Gastroesophageal sphincter (tissue), 4 donors: ENCODE data around the gene FGF1. TPM values are rescaled to one million over a fixed set of nuclear protein-coding genes. Genes with fewer than 3 reads are reported as not detected.

ENCODE experiments used
- ATAC-seq: fragments of 150-250 bp; one replicate; pipeline ENCODE4 v1.9.1; 2016; ENCODE audit warnings: mild to moderate bottlenecking, moderate library complexity
- H3K27ac ChIP-seq, 4 donors: fragments of 200-600 bp; sonication (generic) in 3 of 4; 1 replicate in 3 of 4; 2 replicates in 1 of 4; pipeline ENCODE4 v1.5.1; 2016 to 2019
- H3K27me3 ChIP-seq: fragments of 200-600 bp; sonication (generic); one replicate; pipeline ENCODE4 v1.5.1; 2019
- H3K36me3 ChIP-seq, 2 donors: fragments of 200-600 bp; sonication (generic); one replicate each; pipeline ENCODE4 v1.5.1; 2019; ENCODE audit warnings: control low read depth in 1 of 2
- H3K4me1 ChIP-seq, 3 donors: fragments of 200-600 bp; sonication (generic); 1 replicate in 2 of 3; 2 replicates in 1 of 3; pipeline ENCODE4 v1.5.1; 2016 to 2019; ENCODE audit warnings: control low read depth in 2 of 3
- H3K4me3 ChIP-seq, 2 donors: fragments of 200-600 bp; sonication (generic); one replicate each; pipeline ENCODE4 v1.5.1; 2019; ENCODE audit warnings: mild to moderate bottlenecking in 1 of 2, moderate library complexity in 1 of 2
- H3K9me3 ChIP-seq, 3 donors: fragments of 200-600 bp; sonication (generic); one replicate each; pipeline ENCODE4 v1.5.1; 2017 to 2019; ENCODE audit warnings: control low read depth in 2 of 3
- EP300 ChIP-seq: sonication (generic); formaldehyde crosslinking; IDR thresholded peaks from one replicate; pipeline ENCODE4 v1.6.1; 2017; ENCODE audit warnings: antibody characterized with exemption, mild to moderate bottlenecking
- POLR2A ChIP-seq, 2 donors: fragments of 450-650 bp; IDR thresholded peaks; one replicate each; pipeline ENCODE4 v1.6.1; 2017; ENCODE audit warnings: antibody characterized with exemption in 2 of 2, mild to moderate bottlenecking in 2 of 2, moderate library complexity in 1 of 2
- POLR2AphosphoS5 ChIP-seq: sonication (generic); formaldehyde crosslinking; IDR thresholded peaks from one replicate; pipeline ENCODE4 v1.6.1; 2017; ENCODE audit warnings: antibody characterized with exemption
- WGBS, 2 donors: methylation state at CpG; one replicate each; pipeline ENCODE4 v1.1.5; 2018; ENCODE audit warnings: low coverage in 1 of 2; 5-methylcytosine and 5-hydroxymethylcytosine counted together
- total RNA-seq, 4 donors: library from RNA; depleted of rRNA; stranded (reverse); fragments of >200 nt; gene quantifications; one replicate each; pipeline ENCODE4 v1.1.0, GENCODE V29; 2016
- TF ChIP-seq, protein P1 (sequence below), 4 experiments: fragments of 200-600 bp in 2 of 4; fragments of 450-650 bp in 2 of 4; sonication (generic) in 1 of 4; IDR thresholded peaks; one replicate each; pipeline ENCODE4 v1.5.1; 2017 to 2019; ENCODE audit warnings: antibody characterized with exemption in 4 of 4, mild to moderate bottlenecking in 2 of 4, moderate library complexity in 2 of 4

The FGF1 gene
- total RNA-seq, 4 donors from 2014 or later: 0.16 to 4.2 (median 2.9) TPM

DNA sequence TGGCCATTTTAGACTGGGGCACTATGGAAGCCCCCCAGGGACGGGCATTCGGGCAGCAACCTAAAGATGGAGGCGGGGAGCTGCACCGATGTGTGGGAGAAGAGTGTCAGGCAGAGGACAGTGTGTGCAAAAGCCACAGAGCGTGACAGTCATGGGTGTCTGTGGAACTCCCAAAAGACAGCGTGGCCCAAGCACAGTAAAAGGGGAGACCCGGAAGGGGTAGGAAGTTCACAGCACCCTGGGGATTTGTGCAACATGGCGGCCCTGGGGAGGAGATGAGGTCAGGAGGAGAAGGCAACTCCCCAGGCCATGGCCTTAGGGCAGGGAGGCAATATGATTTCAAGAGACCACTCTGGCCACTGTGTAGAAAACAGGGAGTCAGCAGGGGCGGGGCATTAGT lies 38.9 kb upstream of the FGF1 start:
- Histone ChIP-seq H3K9me3 (no peaks in the 10 kb centered on the region), H3K4me3 (no peak overlapping the region), H3K4me1 (peaks cover 0 to 20% (median 0%) of the 10 kb centered on the region in 3 donors), H3K27me3 (peaks cover 4% of the 10 kb centered on the region), H3K27ac (no peak overlapping the region), H3K36me3 (no peaks in the 10 kb centered on the region)
- no peak for ATAC-seq
- 83 to 92% methylated on average over 3 to 8 of the region's 9 CpGs for WGBS, 2 donors
- TF ChIP-seq POLR2AphosphoS5 (no peak), POLR2A (IDR thresholded peaks at IDR 0.05) (no peak), EP300 (no peak)
- TF ChIP-seq, protein P1, sequence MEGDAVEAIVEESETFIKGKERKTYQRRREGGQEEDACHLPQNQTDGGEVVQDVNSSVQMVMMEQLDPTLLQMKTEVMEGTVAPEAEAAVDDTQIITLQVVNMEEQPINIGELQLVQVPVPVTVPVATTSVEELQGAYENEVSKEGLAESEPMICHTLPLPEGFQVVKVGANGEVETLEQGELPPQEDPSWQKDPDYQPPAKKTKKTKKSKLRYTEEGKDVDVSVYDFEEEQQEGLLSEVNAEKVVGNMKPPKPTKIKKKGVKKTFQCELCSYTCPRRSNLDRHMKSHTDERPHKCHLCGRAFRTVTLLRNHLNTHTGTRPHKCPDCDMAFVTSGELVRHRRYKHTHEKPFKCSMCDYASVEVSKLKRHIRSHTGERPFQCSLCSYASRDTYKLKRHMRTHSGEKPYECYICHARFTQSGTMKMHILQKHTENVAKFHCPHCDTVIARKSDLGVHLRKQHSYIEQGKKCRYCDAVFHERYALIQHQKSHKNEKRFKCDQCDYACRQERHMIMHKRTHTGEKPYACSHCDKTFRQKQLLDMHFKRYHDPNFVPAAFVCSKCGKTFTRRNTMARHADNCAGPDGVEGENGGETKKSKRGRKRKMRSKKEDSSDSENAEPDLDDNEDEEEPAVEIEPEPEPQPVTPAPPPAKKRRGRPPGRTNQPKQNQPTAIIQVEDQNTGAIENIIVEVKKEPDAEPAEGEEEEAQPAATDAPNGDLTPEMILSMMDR (IDR thresholded peaks at IDR 0.05): no peak

DNA sequence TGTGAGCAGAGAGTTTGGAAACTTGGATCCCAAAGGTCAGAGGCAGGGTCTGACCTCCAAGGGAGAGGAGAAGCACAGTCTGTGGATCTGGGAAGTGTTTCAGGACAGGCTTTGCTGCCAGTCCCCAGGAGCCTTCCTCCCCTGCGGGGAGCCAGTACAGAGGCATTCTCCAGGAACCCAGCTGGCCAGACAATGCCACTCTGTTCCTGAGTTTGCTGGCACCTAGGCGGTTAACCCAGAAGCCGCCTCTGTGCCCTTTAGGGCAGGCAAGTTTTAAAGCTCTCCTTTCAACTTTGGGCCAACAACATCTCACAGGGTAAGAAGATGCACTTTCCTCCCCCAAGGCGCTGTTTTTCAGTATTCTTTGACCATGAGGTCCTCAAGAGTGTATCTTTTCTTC lies 37.0 kb upstream of the FGF1 start:
- Histone ChIP-seq H3K4me3 (no peak overlapping the region), H3K36me3 (no peaks in the 10 kb centered on the region), H3K27me3 (peaks cover 4% of the 10 kb centered on the region), H3K4me1 (peaks cover 0 to 24% (median 0%) of the 10 kb centered on the region in 3 donors), H3K9me3 (no peaks in the 10 kb centered on the region), H3K27ac (no peak overlapping the region)
- no peak for TF ChIP-seq EP300
- TF ChIP-seq, protein P1 (IDR thresholded peaks at IDR 0.05): no peak
- TF ChIP-seq POLR2A (IDR thresholded peaks at IDR 0.05): no peak
- TF ChIP-seq POLR2AphosphoS5: no peak
- WGBS, 2 donors: 82% methylated on average over 3 of the region's 4 CpGs; no CpG with 5 or more reads in 1 of the 2 donors
- no peak for ATAC-seq

DNA sequence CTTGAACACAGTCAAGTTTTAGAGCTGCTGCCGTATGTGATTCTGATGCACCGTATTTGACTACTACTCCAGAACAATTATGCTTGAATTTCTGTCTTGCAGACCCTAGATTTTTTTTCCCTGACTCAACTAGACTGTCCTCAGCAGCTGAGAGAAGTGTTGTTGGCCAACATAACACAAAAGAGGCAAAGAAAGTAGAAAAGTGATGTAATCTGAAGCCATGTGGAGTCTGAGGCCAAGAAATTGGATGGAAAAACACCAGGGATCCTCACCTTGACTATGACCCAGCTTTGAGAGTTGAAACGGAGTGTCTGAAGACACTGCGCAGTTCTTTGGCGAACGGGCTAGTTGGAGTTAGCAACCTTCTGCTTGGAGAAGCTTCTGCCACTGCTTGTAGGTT lies 36.3 kb upstream of the FGF1 start:
- 80 to 85% methylated on average over 1 to 6 of the region's 6 CpGs for WGBS, 2 donors
- ATAC-seq: no peak
- Histone ChIP-seq H3K27ac (no peak overlapping the region), H3K27me3 (peaks cover 4% of the 10 kb centered on the region), H3K36me3 (no peaks in the 10 kb centered on the region), H3K4me1 (peaks cover 3 to 31% (median 6%) of the 10 kb centered on the region in 3 donors), H3K4me3 (no peak overlapping the region), H3K9me3 (no peaks in the 10 kb centered on the region)
- no peak for TF ChIP-seq POLR2AphosphoS5
- TF ChIP-seq POLR2A (IDR thresholded peaks at IDR 0.05): no peak
- TF ChIP-seq, protein P1 (IDR thresholded peaks at IDR 0.05): no peak
- TF ChIP-seq EP300: no peak

DNA sequence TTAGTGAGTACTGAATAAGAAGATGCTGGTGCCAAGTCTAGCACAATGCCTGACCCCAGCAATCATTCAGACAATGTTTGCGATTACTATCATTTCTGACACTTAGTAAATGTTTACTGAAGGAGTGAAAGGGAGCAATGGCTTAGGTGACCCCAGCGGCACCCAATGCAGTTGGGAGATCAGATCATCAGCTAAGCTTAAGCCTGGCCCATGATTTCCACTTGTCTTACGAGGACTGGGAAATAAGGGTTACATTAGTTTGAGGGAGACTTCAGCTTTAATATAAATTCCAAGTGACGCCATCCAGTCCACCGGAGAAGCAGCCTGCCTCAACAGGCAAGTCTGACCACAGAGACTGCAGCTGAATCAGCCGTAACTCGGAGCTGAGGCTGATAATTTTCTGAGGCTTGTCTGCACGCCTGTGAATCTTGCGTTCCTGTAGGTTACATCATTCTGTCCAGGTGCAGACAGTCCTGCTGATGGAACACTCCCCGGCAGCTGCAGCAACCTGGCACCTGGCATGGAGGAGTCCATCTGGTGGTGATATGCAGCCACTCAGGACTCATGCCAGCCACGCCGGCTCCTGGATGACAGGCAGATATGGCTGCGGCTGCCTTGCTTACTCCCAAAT lies 34.9 kb upstream of the FGF1 start:
- peaks cover 4 to 29% (median 7%) of the 10 kb centered on the region in 3 donors for H3K4me1 ChIP-seq

More for the DNA sequence above, 34.9 kb upstream of the FGF1 start:
- 73 to 77% methylated on average over 7 of the region's 13 CpGs for WGBS, 2 donors
- no peak overlapping the region for H3K27ac ChIP-seq
- TF ChIP-seq POLR2AphosphoS5 (no peak), POLR2A (IDR thresholded peaks at IDR 0.05) (no peak), EP300 (no peak)
- TF ChIP-seq, protein P1 (IDR thresholded peaks at IDR 0.05): no peak
- no peaks in the 10 kb centered on the region for H3K36me3 ChIP-seq
- peaks cover 4% of the 10 kb centered on the region for H3K27me3 ChIP-seq
- no peak overlapping the region for H3K4me3 ChIP-seq
- ATAC-seq: no peak
- no peaks in the 10 kb centered on the region for H3K9me3 ChIP-seq
